GM21390 (cell line): ENCODE measurements around the gene MOB3B.
A peak's percentile ranks its signal among the peaks of the same experiment; 100 is the strongest.
"Not testable (repeated sequence)": the region's sequence is repeated elsewhere in the genome, so short reads cannot be mapped to it uniquely, and the experiment has no call there.

Experiments used
- ATAC-seq: cut with Tn5 transposase; IDR thresholded peaks from one replicate; pipeline ENCODE4 v1.9.1; 2021; ENCODE audit not compliant: unreplicated experiment

Gene MOB3B

DNA sequence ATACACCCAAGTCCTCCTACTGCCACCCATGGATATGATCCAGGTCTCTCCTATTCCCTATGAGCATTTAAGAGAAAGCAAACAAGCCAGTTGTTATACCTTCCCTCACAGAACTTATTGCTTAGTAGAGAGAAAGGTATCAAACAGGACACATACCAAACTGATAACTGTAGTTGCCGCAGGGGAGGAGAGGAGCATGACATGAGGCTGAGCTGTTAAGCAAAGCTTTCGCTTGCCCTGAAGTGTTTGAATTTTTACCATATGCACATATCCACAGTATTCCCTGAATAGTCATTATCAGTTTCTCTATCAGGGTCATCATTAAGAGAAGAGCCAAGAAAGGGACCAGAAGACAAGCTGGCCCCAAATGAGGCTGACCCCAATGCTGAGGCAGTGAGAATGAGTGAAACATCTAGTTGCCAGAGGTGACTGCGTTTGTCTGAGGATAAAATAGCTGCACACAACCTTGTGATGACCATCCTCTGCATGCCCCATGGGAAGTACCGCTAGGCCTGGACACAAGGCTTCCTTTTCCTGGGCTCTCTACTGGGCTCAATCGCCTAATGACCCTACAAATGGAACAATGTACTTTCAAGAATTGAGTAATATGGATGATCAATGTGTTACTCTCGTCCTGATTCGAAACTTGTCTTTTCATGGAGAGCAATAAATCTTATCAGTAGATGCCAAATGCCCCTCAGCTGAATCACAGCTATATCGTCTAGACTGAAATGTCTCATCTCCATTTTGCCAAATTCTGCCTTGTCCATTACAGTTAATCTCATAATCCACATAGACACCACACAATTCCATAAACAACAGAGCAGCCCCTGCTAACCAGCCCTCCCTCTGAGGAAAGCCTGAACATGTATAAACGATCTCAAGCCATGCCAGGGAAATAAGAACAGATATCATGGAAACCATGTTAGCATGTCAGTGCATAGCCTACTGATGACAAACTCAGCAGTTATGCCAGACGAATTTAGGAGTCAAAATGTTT is 9.8 kb downstream of the MOB3B start:
- ATAC-seq, result no peak

- ATAC-seq, result no peak
Measured at GRCh38 chr9:27518809-27519208, 10.8 kb downstream of the MOB3B start.

DNA sequence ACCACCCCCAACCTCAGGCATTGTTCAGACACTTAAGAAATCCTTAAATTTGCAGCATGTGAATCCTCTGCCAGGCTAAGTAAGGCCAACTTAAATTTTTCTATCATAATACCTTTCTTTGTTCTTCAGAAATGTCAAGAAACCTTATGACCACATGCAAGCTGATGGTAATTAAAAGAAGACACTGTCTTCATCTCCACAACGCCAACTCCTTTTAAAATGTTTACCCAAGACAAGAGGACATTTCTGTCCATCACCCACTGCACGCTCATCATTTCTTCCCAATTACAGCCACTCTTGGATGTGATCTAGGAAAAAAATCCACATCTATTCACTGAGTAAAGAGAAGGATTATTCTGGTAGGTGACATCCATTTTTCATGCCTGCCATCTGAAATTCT is 11.6 kb downstream of the MOB3B start:
- ATAC-seq, result no peak

- no peak for ATAC-seq
Measured at GRCh38 chr9:27514551-27514950, 15.1 kb downstream of the MOB3B start.

GRCh38 chr9:27511771-27512170 is 17.8 kb downstream of the MOB3B start:
- ATAC-seq, result no peak

DNA sequence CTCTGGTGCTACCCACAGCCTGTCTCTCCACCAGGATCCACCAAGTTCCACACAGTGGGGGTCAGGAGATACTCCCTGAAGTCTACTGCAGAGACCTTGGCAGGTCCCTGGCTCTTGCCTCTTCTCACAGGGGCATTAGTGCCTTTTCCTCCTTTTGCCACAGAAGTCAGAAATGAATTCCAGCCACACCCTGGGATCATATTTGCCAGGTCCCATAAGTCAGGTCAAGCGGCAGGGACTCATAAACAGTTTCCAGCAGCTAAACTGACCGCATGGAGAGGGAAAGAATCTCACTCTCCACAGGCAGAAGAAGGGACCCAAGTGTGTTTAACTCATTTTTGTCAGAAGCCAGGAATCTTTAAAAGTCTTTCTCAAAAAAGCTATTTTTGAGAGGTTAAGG is 18.8 kb downstream of the MOB3B start:
- no peak for ATAC-seq

GRCh38 chr9:27506981-27507380 is 22.6 kb downstream of the MOB3B start:
- ATAC-seq, result no peak

- ATAC-seq, result no peak
Measured at GRCh38 chr9:27505744-27506161, 23.9 kb downstream of the MOB3B start.

DNA sequence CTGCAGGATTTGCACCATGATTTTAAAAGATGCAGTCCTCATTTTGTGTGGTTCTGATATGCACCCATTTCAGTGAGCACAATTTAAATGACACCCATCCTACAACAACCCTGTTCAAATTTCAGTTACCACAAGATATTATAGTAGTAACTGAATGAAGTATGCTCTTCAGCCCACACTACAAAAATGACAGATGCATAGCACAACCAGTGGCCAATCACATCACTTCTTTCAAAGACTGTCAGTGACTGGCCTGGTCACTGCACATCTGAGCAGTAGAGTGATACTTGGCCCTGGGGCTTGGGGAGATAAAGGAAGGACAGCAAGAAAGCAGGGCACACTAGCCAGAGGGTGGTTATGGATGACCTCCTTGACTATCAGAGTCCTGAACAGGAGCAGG is 25.4 kb downstream of the MOB3B start:
- ATAC-seq, result no peak

DNA sequence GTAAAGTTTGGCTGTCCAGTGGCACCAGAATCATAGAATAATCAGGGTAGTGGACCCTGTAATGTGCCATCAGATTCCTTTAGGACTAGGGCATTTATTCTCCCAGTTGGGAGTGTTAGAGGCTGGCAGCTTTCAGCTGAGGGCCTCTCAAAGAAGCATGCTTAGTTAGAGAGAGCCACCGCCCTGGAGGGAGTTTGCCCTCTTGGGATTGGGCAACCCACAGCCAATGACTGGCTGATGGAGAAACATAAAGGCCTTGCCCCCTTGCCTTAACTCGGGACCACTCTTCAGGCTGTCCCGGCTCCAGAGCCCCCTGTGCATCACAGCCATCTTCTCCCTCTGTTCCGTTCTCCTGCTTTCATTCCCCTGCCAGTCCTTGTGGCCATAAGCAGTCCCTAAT is 26.0 kb downstream of the MOB3B start:
- ATAC-seq, result no peak

GRCh38 chr9:27500902-27501301 is 28.7 kb downstream of the MOB3B start:
- not testable (repeated sequence) for ATAC-seq

- ATAC-seq, result peak; percentile 70
Measured at GRCh38 chr9:27499451-27499850, 30.2 kb downstream of the MOB3B start.

DNA sequence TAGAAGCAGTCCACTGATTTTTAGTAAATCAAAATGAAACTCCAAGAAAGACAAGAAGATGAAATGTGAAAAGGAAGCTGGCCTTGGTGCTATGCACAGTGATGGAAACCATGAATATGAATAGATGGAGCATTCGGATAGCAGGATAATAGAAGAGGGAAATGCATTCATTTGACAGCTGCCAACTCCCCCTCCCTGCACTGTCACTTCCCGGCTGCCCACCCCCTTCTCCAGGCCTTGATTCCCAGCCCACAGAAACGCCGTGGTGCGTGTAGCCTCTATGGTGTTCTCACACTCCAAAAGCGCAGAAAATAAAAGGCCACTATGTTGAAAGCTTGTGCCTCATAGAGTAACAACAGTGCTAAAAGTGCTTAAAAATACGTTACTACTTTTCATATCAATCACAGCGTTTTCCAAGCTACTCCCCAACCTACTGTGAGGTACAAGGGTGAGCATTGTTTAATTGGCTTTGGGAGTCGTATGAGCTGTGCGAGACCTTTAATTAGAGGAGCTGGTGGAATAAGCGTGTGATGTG is 31.7 kb downstream of the MOB3B start:
- no peak for ATAC-seq

DNA sequence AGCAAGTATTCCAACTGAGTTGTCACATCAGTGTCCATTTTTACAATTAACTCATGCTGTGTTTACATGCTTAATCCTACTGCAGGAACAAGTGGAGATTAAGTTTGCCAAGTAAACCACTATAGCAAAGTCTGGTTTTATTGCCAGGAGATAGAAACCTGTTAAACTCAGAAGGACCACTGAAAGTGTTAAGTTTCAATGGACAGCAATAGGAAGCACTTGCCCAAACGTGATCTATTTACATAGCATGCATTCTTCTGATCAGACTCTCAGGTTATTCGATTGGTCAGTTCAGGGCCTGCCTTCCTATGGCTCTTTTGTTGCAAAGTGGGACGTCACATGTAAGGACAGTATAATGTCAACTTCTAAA is 33.5 kb downstream of the MOB3B start:
- ATAC-seq, result no peak

DNA sequence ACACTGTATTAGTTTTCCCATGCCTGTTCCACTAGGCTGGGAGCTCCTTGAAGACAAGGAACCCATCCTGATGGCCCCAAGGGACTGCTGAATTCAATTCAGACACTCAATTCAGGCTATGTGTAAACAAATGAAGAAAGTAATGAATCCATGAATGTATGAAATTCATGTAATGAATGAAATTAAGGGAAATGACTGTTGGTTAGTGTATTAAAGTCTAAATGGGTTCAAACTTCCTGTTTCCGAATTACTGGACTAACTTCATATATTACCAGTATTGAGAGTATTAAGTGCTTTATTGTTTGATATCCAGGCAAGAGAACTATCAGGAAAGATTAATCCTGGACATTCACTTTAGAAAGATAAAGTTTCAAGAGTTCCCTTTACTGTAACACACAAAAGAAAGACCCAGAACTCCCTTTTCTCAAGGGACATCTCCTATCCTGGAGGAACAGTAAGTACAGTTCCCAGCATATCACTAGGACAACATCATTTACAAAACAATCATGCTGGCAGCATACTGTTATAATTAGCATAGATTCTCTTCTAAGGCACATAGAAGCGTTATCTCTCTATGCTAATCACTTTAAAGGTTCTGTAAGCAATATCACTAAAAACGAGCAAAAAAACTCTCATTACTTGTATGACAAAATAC is 34.0 kb downstream of the MOB3B start:
- no peak for ATAC-seq

- no peak for ATAC-seq
Measured at GRCh38 chr9:27491154-27491553, 38.5 kb downstream of the MOB3B start.

- ATAC-seq, result peak; percentile 69
Measured at GRCh38 chr9:27489087-27489876, 40.3 kb downstream of the MOB3B start.

DNA sequence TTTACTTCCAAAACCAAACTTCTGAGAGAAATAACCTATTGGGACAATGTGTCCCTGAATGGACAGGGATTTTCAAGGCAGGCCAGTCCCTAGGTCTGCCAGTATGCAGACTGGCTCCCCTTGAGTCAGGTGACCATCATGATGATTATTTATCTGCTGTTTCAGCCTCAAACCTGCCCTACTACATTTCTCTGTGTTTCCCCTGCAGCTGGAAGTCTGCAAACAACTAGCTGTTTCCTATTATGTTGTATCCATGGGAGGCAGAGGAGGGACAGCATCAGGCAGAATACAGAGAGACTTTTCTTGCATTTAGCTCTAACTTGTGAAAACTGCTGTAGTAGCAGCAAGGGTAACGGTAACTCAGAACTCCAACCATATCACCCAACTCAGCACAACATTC is 41.7 kb downstream of the MOB3B start:
- ATAC-seq, result no peak

- no peak for ATAC-seq
Measured at GRCh38 chr9:27487128-27487640, 42.4 kb downstream of the MOB3B start.

DNA sequence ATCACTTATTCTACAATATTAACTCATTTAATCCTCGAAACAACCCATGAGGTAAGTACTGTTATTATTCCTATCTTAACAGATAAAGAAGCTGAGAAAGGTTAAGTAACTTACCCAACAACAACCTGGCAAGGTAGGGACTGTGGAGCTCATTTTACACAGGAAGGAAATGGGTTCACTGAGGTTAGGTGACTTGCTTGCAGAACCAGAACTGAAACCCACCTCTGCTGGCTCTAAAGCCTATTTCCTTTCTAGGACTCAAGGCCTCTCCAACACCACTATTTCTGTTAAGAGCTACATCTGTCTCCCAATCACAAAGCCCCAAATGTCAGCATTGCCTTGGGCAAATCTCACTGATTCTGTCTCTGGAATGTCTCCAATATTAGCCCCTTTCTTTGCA is 44.5 kb downstream of the MOB3B start:
- peak; percentile 88 for ATAC-seq

DNA sequence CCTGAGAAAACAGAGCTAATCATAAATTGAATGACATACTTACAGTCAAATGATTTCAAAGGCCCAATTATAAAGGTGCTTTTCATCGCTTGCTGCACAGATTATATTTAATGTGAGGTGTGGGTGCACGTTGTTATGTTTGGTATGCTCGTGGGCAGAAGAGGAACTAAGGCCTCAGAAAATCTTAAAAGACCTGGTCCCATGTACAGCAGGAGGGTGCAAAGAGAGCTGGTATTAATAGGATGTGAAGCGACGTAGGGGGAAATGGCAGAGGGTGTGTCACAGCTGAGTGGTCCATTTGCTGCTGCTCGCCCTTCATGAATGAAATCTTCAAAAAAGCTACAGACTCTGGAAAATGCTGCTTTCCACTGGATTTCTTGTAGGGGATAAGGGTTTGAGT is 46.0 kb downstream of the MOB3B start:
- ATAC-seq, result no peak
